Keratinocyte (primary cell): ENCODE data around the gene SPTBN5.

Experiments
- CTCF ChIP-seq, 3 experiments: IDR thresholded peaks in 1 of 3; conservative IDR thresholded peaks in 1 of 3; optimal IDR thresholded peaks in 1 of 3; 2 replicates in 2 of 3; 3 replicates in 1 of 3; pipeline versions ENCODE3 to v1.5.1; 2011; ENCODE audit warnings: low read length in 3 of 3, mild to moderate bottlenecking in 3 of 3, moderate library complexity in 2 of 3, control low read depth in 1 of 3, inconsistent platforms in 1 of 3; ENCODE audit not compliant: insufficient read depth in 2 of 3; ENCODE audit errors: extremely low read depth in 1 of 3
- EZH2 ChIP-seq: IDR thresholded peaks from one replicate; pipeline ENCODE4 v1.6.1; 2012; ENCODE audit warnings: inconsistent platforms, mild to moderate bottlenecking, low read length, moderate library complexity

GRCh38 chr15:41888662-41889253 lies 5.1 kb downstream of the SPTBN5 start:
- TF ChIP-seq CTCF (optimal IDR thresholded peaks at IDR 0.05 in 1 of 3, IDR thresholded peaks at IDR 0.05 in 1 of 3, conservative IDR thresholded peaks at IDR 0.05 in 1 of 3; ENCODE audit: extremely low read depth in 1 of 3, insufficient read depth in 2 of 3, low read length in 3 of 3): no peak
- TF ChIP-seq EZH2: no peak
